ENCODE measurements around the gene MYLK. TPM values are rescaled to one million over a fixed set of nuclear protein-coding genes. Genes with fewer than 3 reads are reported as not detected.

Gene MYLK
- total and polyA plus RNA-seq, 8 donors = 35.1 to 916 (median 340) TPM

GRCh38 chr3:123686251-123686650, 197.9 kb downstream of the MYLK start:
- peaks cover 3 to 65% (median 12%) of the 10 kb centered on the region in 4 donors for H3K36me3 ChIP-seq
- H3K4me3 ChIP-seq = no peak overlapping the region
- peaks cover 0 to 89% (median 39%) of the 10 kb centered on the region in 4 donors for H3K4me1 ChIP-seq
- no peaks in the 10 kb centered on the region for H3K9me3 ChIP-seq
- peak overlapping the region in 4 of 5 donors; percentile 20 to 91 (median 49) for H3K27ac ChIP-seq
- WGBS, 5 donors = 56 to 65% (median 60%) methylated on average over 4 of the region's 4 CpGs
- H3K27me3 ChIP-seq = no peaks in the 10 kb centered on the region
- DNase-seq = no peak
- TF ChIP-seq CTCF (IDR thresholded peaks at IDR 0.05) (no peak), POLR2AphosphoS5 (IDR thresholded peaks at IDR 0.05) (no peak), EP300 (IDR thresholded peaks at IDR 0.05) (no peak), POLR2A (IDR thresholded peaks at IDR 0.05) (no peak)
- intact Hi-C loops (cut with DNase I; ENCODE audit: low total_unique reads) = no loop called here

GRCh38 chr3:123685780-123686179, 198.4 kb downstream of the MYLK start:
- WGBS, 5 donors = 80 to 87% (median 86%) methylated on average over 9 of the region's 9 CpGs
- TF ChIP-seq CTCF (IDR thresholded peaks at IDR 0.05) (no peak), EP300 (IDR thresholded peaks at IDR 0.05) (no peak), POLR2A (IDR thresholded peaks at IDR 0.05) (no peak)
- Histone ChIP-seq H3K36me3 (peaks cover 3 to 63% (median 11%) of the 10 kb centered on the region in 4 donors), H3K4me3 (no peak overlapping the region), H3K27me3 (no peaks in the 10 kb centered on the region), H3K9me3 (no peaks in the 10 kb centered on the region), H3K4me1 (peaks cover 0 to 85% (median 39%) of the 10 kb centered on the region in 4 donors), H3K27ac (peak overlapping the region in 4 of 5 donors; percentile 20 to 91 (median 49))
- DNase-seq = no peak
- intact Hi-C loops (cut with DNase I; ENCODE audit: low total_unique reads) = no loop called here

- DNase-seq = no peak
- no peaks in the 10 kb centered on the region for H3K9me3 ChIP-seq
- intact Hi-C loops (cut with DNase I; ENCODE audit: low total_unique reads) = no loop called here
- peaks cover 3 to 52% (median 6%) of the 10 kb centered on the region in 4 donors for H3K36me3 ChIP-seq
- H3K27ac ChIP-seq = peak overlapping the region in 3 of 5 donors; percentile 38 to 91 (median 76)
- H3K4me3 ChIP-seq = no peak overlapping the region
- peaks cover 0 to 85% (median 36%) of the 10 kb centered on the region in 4 donors for H3K4me1 ChIP-seq
- TF ChIP-seq POLR2A (IDR thresholded peaks at IDR 0.05) (no peak), EP300 (IDR thresholded peaks at IDR 0.05) (no peak), POLR2AphosphoS5 (IDR thresholded peaks at IDR 0.05) (no peak), CTCF (IDR thresholded peaks at IDR 0.05) (no peak)
- 81 to 95% (median 86%) methylated on average over 7 of the region's 7 CpGs for WGBS, 5 donors
- H3K27me3 ChIP-seq = no peaks in the 10 kb centered on the region
Measured at GRCh38 chr3:123684636-123685035, 199.5 kb downstream of the MYLK start.

GRCh38 chr3:123684209-123684608, 199.9 kb downstream of the MYLK start:
- Histone ChIP-seq H3K27ac (peak overlapping the region in 4 of 5 donors; percentile 35 to 91 (median 57)), H3K27me3 (no peaks in the 10 kb centered on the region), H3K36me3 (peaks cover 0 to 47% (median 6%) of the 10 kb centered on the region in 4 donors), H3K4me3 (no peak overlapping the region), H3K4me1 (peaks cover 0 to 85% (median 36%) of the 10 kb centered on the region in 4 donors), H3K9me3 (no peaks in the 10 kb centered on the region)
- intact Hi-C loops (cut with DNase I; ENCODE audit: low total_unique reads) = no loop called here
- DNase-seq = no peak
- TF ChIP-seq POLR2A (IDR thresholded peaks at IDR 0.05) (no peak), CTCF (IDR thresholded peaks at IDR 0.05) (no peak), POLR2AphosphoS5 (IDR thresholded peaks at IDR 0.05) (no peak), EP300 (IDR thresholded peaks at IDR 0.05) (no peak)
- 70 to 88% (median 86%) methylated on average over 3 to 4 of the region's 4 CpGs for WGBS, 5 donors

All from stomach (tissue), 9 donors.